Measurements from ENCODE around the gene HOXC9. TPM values are rescaled to one million over a fixed set of nuclear protein-coding genes. Genes with fewer than 3 reads are reported as not detected.

HOXC9 gene
- not detected for total RNA-seq

DNA sequence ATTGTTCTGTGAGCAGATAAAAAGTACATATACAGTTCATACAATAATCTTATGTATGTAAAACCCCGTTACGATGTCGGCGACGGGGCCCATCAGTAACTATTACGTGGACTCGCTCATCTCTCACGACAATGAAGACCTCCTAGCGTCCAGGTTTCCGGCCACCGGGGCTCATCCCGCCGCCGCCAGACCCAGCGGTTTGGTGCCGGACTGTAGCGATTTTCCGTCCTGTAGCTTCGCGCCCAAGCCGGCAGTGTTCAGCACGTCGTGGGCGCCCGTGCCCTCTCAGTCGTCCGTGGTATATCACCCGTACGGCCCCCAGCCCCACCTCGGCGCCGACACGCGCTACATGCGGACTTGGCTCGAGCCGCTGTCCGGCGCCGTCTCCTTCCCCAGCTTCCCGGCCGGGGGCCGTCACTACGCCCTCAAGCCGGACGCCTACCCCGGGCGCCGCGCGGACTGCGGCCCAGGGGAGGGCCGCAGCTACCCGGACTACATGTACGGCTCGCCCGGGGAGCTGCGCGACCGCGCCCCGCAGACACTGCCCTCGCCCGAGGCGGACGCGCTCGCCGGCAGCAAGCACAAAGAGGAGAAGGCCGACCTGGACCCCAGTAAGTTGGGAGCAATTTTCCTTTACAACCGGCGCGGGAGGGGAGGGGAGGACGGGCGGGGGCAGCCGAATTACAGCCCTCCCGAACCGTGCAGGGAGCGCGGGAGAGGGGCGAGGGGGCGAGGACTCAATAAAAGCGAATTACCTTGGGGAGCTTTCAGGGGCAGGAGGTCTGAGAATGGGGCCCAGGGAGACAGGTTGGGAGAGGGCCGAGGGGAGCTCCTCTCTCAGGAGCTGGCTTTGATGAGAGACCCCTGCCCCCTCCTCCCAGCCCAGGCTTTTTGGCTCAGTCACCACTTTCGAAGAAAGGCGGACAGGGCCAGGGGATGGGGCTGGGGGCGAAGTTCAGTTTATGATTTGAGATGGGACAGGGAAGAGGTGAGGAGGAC is at the start of gene HOXC9:
TSS of gene HOXC9 (plus strand) at position 46 of the 999 bp plus-strand sequence. CDS start at position 74, 28 bp downstream.
- DNase-seq (ENCODE audit: low spot score in 2 of 2), result no peak
- FAIRE-seq, result no peak

DNA sequence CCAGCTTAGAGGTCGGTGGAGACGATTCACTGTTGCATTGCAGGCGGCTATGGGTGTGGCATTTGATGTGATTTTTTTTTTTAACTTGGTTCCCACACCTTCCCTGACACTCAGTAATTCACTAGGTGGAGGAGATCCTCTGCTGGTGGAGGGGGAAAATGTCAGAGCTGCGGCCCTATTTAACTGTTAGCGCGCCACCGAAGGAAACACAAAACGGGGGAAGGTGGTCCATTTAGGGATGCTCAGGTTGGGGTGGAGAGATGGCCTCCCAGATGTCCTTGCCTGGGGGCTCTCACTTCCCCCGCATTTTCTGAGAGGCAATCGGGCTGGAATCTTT is 49.6 kb upstream of the HOXC9 start:
- no peak for DNase-seq (ENCODE audit: low spot score in 2 of 2)
- FAIRE-seq, result no peak

DNA sequence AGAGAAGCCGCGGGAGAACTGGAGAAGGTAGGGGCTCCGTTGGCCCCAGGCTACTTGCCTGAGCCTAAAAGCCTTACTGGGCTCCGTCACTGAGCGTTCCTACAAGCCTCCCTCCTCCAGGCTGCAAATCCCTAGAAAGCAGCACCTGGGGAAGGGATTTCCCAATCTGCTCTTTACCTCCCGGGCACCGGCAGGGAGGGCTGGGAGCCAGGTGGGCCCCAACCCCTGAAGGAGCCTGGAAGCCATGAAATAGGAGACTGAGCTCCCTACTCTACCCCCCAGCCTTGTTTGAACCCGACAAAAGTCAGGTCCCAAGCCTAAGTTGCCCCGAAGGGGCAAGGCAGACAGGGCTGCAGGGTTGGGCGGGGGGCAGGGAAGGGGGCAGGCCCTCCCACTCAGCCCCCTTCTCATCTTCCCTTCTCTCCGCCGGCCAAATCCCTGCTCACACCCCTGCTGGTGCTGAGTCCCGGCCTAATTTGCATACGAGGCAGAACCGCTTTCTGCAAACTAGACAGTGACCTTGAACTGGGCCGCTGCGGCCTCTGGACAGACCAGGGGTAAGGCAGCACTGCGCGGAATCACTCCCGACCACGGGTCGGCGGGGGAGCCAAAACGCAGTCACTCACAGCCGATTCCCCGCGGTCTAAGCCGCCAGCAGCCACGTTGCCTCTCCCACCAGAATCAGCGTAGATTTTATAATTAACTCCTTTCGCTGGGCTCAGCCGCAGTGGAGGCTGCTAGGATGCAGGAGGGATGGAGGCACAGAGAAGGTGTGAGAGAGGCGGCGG is 49.0 kb upstream of the HOXC9 start:
- DNase-seq (ENCODE audit: low spot score in 2 of 2) (no peak), FAIRE-seq (no peak)

DNA sequence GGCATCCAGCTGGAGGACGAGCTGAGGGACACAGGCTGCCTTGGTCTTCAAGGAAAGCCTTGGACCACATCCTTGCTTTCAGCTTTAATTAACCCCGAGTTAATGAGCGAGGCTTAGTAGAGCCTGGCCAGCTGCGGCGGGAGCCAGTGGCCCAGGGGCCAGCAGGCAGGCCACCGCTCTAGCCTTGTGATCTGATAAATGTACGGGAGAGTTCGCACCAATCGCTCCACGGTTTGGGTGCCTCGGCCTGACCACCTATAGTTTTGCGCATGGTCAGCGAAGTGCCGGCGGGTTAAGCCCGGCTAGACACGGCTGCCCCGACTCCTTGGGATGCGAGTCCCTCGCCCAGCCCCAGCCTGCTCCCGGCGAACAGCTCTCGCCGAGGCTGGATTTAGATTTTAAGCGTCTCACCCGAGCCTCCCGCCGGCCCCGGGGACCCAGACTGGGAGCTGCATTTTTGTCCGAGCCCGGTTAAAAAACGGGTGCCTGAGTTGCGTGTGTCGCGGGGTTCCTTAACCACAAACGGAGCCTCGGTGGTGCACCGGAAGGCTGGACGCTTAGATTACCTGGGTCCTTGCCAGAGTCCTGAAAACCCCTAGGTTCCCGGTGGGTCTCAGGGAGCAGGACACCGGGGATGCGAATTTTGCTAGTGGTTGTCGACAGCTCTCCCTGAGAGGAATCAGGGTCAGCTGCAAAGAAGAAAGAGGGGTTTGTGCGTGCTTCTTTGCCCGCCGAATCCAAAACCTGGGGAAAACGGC is 48.2 kb upstream of the HOXC9 start:
- FAIRE-seq (no peak), DNase-seq (ENCODE audit: low spot score in 2 of 2) (no peak)

DNA sequence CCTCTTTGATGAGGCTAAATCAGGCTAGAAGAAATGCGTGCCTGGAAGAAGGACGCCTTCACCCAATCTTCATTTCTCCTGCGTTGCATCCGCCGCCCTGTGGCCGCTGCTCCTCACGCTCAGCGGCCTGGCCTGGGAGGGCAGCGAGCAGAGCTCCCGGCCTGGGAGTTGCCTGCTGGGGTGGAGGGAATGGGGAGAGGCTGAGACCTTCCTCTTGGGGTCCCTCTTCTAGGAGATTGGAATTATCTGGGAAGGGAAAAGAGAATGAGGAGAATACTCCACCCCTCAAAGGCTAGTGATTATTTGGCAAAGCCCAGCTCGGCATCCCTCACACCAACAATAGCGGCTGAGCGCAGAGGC is 47.6 kb upstream of the HOXC9 start:
- DNase-seq (ENCODE audit: low spot score in 2 of 2) (no peak), FAIRE-seq (no peak)

DNA sequence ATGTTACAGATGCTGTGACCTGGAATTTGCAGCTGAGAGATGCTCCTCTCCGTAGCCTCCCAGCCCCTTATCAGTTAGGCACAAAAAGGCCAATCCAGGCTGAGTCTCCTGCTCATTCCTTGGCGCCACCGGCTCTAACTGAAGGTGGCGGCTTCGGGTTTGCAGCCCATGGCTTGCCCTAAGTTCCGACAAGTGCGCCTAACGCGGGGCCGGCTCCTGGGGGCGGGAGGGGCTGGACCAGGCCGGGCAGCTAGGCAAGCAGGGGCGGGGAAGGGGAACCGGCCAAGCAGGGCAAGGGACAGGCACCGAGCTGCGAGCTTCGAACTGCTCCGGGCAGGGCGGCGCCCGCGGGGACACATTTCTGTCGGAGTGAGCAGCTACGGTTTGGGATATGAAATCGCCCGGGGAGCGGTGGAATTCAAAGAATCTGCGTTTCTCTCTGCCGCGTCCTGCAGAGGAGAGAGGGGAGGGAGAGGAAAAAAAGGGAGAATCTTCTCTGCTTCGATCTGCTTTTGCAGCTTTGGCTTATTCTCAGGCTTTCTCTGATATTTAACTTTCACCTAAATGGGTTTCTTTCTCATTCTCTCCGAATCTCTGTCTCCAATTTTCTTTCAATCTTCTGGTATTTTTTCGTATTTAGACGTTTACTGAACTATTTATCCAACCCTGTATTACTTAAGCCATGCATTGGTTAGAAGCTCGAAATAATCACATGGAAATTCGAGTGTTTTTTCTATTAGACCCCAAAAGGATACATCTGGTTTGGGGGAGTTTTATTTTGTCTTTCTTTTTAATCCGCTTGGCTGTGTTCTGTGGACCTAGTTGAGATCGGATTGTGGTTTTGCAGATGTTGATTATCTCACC is 46.9 kb upstream of the HOXC9 start:
- FAIRE-seq (no peak), DNase-seq (ENCODE audit: low spot score in 2 of 2) (no peak)

DNA sequence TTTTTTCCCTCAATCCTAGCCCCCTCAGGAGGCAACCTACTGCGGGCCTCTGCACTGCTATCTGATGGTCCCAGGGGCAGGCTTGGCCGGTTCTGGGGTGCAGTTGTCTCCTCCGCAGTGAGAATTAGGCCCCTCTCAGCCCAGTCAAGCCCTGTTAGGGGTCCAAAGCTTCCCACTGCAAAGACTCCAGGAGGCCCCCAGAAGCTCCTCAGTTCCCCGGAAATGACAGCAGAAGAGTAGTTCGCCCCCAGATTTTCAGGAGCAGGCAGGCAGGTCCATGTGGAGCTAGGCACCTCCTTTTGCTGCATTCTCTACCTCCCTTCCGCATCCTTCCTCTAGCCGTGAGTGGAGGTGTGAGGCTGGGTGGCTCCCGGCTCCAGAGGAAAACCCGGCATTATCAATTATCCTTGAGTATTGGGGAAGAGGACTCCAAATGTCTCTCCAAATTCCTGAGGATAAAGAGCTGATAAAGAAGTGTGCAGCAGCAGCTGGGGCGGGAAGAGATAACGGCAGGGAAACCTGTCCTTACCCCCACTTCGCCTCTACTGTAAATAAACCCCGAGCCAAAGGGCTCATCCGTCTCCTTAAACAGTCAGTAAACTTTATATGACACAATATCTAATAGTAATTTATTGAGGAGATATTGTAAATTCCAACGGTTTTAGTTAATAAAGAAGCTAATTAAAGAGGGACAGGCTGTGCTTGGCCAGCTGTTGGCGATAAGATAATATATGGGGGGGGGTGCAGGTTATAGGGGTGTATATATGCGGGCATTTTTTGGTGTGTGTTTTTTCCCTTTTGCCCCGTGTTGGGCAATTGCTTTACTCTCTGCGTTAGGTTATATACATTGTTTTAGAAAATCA is 45.9 kb upstream of the HOXC9 start:
- DNase-seq (ENCODE audit: low spot score in 2 of 2) (no peak), FAIRE-seq (no peak)

DNA sequence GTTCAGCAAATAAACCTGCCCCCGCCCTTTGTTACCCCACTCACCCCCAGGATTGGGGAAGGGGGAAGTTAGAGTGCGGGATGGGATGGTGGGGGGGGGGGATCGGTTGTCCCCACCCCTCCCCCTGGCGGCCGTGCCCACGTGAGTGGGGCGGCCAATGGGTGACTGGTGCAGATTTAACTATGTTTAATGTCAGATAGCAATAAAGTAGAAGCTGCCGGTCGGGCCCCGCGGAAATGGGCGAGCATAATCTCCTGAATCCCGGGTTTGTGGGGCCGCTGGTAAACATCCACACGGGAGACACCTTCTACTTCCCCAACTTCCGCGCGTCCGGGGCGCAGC is 45.3 kb upstream of the HOXC9 start, which contains the start of gene HOXC12:
TSS of gene HOXC12 (plus strand) at position 210 of the 342 bp plus-strand sequence. CDS start at position 237, 27 bp downstream.
- FAIRE-seq, result no peak

DNA sequence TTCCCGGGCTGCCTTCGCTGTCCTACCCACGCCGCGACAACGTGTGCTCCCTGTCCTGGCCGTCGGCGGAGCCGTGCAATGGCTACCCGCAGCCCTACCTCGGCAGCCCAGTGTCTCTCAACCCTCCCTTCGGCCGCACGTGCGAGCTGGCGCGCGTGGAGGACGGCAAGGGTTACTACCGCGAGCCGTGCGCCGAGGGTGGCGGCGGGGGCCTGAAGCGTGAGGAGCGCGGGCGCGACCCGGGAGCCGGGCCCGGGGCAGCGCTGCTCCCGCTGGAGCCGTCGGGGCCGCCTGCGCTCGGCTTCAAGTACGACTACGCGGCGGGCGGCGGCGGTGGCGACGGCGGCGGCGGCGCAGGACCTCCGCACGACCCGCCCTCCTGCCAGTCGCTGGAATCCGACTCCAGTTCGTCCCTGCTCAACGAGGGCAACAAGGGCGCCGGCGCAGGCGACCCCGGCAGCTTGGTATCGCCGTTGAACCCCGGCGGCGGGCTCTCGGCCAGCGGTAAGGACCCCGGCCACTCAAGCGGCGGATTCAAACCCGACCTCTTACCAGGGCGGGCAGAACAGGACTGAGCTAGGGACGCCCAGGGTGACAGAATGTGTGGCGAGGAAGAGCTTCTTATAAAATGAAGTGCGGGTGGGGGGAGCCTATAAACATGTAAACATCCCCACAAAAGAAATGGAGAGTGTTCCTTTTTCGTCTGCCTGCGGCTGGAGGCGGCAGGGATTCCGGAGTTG is 44.8 kb upstream of the HOXC9 start:
- DNase-seq (ENCODE audit: low spot score in 2 of 2), result no peak
- FAIRE-seq, result no peak

More for the DNA sequence above, 45.3 kb upstream of the HOXC9 start, which contains the start of gene HOXC12:
- DNase-seq (ENCODE audit: low spot score in 2 of 2), result no peak

DNA sequence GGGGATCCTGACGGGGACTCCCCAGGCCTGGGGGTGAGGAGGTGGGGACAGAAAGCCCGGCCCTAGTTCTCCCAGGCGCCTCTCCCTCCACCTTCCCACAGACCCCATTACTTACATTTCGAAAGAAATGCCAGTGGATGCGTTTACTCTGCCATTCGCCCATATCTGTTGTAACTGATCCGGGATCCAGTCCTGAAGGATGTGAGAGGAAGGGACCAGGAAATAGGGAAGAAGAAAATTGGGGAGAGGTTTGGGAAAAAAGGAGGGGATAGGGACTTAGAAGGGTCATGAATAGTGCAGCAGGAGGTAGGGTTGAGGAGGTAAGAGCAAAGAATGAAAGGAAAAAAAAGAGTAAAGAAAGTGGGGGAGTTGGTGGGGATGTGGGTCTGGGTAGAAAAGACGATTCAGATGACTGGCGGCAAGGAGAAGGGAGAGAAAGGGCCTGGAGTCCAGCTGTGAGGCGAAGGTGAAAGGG is 44.1 kb upstream of the HOXC9 start:
- DNase-seq (ENCODE audit: low spot score in 2 of 2) (no peak), FAIRE-seq (no peak)

DNA sequence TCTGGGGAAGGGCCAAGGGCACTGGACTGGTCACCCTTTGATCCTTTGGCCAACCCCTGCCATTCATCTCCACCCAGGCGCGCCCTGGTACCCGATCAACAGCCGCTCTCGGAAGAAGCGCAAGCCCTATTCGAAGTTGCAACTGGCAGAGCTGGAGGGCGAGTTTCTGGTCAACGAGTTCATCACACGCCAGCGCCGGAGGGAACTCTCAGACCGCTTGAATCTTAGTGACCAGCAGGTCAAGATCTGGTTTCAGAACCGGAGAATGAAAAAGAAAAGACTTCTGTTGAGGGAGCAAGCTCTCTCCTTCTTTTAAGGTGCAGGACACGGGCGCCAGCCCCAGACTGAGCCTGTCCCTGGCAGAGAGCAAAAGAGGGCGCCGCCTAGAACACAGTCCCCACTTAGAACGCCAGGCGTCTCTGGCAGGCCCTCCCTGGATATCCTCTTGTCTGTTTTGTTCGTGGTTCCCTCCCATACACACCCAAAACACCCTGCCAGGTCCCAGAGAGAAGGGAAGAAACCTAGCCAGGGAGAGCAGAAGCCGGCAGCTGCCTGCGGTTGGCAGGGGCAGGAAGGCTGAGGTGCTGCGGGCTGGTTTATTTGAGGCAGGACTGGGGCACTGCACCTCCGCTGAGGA is 43.6 kb upstream of the HOXC9 start:
- DNase-seq (ENCODE audit: low spot score in 2 of 2) (no peak), FAIRE-seq (no peak)

DNA sequence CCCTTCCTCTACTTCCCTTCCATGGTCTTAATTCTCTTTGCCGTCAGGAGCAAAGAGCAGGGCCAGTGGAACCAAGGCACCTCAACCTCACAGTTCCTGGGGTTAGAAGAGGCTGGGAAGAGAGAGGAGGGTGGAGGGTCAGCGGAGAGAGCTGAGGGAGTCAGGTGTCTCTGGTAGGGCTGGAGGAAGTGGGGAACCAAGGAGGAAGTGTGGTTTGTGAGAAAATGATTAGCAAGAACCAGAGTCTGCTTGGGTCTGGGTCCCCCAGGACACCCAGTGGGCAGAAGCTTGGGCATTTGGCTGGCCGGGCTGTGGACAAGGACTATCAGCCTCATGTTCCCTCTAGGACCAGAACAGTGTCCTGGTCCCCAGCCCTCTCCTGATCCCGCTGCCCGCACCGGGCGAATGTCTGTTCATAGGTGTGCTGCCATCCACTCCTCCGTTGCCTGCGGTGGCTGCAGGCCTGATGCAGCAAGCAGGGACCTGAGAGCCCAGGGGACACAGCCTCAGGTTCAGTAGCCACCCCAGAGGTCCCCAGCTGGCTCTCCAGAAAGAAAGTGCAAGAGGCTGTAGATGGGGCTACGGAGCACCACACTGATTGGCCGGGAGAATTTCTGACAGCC is 42.9 kb upstream of the HOXC9 start:
- DNase-seq (ENCODE audit: low spot score in 2 of 2), result no peak
- no peak for FAIRE-seq

DNA sequence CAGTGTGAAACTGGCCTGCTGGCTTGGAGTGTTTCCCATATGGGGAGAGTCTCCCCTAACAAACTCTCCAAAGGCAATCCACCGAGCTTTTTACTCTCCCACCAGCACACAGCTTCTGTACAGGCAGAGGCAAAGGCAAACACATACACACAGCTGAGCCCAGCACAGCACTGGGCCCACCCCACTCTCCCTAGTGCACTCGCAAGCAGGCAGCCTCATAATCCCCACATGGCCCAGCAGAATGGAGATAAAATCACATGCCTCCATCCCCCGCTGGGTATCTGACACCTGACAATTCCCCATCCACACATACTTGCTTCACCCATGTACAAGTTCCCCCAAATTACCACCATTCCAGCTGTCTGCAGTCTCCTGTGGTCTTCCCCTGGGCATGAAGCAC is 41.8 kb upstream of the HOXC9 start:
- DNase-seq (ENCODE audit: low spot score in 2 of 2) (no peak), FAIRE-seq (no peak)

DNA sequence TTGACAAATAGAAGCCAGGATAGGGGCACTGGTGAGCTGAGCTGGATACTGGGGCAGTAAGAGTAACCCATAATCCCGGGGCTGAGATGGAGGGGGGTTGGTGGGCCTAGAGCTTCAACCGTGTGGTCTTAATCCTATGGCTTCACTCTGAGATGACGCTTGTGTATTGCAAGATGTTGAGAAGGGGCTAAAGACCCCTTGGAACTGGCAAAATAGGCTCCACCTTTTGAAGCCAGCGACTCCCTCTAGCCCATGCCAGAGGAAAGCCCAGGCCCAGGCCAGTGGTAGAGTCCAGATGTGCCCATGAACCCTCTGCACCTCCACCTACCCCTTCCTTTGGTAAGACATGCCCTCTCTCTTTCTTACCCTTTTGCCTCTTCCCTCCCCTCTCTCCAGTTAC is 40.6 kb upstream of the HOXC9 start:
- DNase-seq (ENCODE audit: low spot score in 2 of 2) (no peak), FAIRE-seq (no peak)

DNA sequence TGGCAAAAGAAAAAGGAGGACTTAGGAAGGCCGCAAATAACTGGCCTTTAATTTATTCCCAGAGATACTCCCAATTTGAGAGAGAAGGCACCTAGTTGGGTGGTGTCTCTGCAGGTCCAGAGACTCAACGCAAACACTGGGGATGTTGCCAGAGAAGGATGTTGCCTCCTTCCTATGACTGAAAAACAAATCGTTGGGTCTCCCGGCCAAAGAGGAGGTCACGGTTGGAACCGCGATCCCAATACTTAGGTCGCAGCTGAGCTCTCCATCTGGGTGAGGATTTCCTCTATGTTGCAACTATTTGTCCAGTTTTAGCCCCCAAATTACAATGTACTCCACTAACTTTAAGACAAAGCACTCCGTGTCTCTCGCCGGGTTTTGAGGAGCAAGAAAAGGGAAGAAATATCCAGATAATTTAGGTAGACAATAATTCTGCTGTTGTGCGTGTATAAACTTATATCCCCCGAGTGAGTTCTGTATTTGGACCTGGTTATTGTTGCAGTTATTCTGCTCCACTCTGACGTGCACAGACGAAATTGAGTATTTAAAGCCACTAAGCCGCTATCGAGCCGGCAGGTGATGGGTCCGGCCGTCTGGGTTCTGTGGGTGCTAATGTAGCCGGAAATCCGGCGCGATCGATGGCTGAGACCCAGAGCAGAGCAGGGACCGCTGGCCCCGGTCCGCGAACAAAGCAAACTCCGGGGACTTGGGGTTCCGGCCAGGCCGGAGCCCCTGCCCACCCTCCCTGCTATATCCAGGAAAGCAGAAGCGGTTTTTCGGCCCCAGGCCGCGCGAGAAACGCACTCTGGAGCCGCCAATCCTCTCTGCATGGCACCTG is 39.6 kb upstream of the HOXC9 start:
- FAIRE-seq, result no peak
- no peak for DNase-seq (ENCODE audit: low spot score in 2 of 2)

DNA sequence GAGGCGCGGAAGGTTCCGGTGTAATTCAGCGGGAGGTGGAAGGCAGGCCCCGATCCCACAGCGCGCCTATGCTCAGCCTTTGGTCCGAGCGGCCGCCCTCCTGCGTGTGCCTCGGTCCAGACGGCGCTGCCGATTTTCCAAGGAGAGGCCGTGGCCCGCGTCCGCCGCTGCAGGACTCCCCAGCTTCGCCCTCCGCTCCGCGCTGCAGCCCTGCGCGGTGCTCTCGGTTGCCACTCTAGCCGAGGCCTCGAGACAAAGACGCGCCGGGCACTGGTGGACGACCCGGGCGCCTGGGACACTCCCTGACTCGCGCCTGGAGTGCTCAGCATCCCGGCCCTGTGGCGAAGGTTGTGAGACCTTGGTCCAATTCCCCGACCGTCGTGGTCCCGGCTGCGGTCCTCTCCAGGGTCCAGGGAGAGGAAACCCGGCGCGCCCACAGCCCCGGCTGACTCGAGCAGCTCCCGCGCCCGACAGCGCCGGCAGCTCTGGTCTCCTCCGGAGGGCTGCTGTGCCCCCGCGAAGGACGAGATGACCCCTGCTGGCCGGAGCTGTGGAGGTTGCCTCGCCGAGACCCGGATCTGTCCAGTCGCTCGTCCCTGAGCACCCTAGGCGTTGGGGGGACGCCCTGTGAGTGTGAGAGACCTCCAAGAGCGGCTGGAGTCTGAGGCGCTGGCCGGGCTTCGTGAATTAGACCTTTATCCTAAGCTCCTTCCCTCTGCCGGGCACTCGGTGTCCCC is 38.8 kb upstream of the HOXC9 start:
- DNase-seq (ENCODE audit: low spot score in 2 of 2) (no peak), FAIRE-seq (no peak)

Measured in frontal cortex (tissue), 4 donors.